CD4-positive, alpha-beta T cell treated with Interleukin-17A for 4 hours (primary cell): Measurements from ENCODE around the gene MARCO.
"Not testable (repeated sequence)": the region's sequence is repeated elsewhere in the genome, so short reads cannot be mapped to it uniquely, and the experiment has no call there.

Experiments used
- DNase-seq: peaks from one replicate; pipeline ENCODE4 v3.0.0-alpha.2; 2020; ENCODE audit warnings: mixed read lengths

Gene MARCO

DNA sequence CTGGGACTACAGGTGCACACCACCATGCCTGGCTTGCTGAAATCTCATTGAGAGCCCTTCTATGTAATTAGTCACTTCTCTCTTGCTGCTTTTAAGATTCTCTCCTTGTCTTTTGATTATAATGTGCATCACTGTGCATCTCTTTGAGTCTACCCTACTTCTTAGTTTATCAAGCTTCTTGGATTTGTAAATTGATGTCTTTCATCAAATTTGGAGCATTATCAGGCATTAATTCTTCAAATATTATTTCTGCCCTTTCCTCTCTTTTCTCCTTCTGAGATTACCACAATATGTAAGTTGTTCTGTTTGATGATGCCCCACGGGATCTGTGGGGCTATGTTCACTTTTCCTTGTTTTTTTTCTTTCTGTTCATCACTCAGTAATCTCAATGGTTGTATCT is 9.0 kb upstream of the MARCO start:
- no peak for DNase-seq

- no peak for DNase-seq
Measured at GRCh38 chr2:118936306-118936705, 5.7 kb upstream of the MARCO start.

GRCh38 chr2:118936936-118937335 is 5.1 kb upstream of the MARCO start:
- no peak for DNase-seq

- no peak for DNase-seq
Measured at GRCh38 chr2:118937817-118938216, 4.2 kb upstream of the MARCO start.

GRCh38 chr2:118939994-118940393 is 2.0 kb upstream of the MARCO start:
- DNase-seq: no peak

DNA sequence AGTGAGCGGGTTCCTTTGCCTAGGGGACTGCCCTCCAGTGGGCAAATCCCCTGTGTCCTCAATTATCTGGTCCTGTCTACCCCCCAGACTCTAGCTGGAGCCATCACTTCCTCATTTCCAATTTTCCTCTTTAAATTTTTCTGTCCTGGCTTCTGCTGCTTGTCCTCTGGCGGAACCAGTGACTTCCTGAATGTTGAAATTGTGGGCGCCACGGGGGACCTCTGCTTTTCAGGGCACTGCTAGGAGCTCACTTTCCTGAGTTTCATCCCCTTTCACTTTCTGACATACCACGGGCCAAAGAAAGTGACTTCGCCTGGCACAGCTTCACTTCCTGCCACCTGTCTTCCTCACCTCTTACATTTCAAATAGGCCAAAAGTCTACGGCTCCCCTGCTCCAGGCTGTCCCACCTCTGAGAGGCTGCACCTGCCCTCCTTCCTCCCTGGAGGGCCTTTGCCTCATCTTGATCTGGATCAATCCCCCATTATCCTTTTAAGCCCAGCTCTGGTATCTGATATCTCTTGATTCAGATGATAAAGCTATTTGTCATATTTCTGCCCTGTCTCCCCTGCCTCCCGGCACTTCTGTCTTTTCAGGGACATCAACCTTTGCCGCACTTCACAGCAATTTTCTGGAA is 1.4 kb upstream of the MARCO start:
- DNase-seq: no peak

GRCh38 chr2:118943286-118943685 is 1.3 kb downstream of the MARCO start:
- no peak for DNase-seq

DNA sequence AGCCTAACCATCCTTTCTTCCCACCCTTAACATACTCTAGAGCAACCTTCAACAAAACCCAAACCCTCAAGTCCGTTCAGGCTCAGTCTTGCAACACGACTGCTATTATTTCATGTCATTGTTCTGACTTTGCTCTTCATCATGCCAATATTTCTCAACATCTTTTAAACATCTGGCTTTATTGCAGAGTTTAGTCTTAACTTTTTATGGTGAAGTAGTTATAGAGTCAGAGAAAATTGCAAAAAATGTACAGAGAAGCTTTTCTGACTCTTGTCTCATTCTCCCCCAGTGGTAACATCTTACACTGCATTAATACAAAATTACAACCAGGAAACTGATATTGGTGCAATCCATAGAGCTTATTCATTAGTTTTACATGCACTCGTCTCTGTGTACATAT is 3.9 kb downstream of the MARCO start:
- DNase-seq: no peak

- DNase-seq: not testable (repeated sequence)
Measured at GRCh38 chr2:118948266-118948665, 6.3 kb downstream of the MARCO start.

DNA sequence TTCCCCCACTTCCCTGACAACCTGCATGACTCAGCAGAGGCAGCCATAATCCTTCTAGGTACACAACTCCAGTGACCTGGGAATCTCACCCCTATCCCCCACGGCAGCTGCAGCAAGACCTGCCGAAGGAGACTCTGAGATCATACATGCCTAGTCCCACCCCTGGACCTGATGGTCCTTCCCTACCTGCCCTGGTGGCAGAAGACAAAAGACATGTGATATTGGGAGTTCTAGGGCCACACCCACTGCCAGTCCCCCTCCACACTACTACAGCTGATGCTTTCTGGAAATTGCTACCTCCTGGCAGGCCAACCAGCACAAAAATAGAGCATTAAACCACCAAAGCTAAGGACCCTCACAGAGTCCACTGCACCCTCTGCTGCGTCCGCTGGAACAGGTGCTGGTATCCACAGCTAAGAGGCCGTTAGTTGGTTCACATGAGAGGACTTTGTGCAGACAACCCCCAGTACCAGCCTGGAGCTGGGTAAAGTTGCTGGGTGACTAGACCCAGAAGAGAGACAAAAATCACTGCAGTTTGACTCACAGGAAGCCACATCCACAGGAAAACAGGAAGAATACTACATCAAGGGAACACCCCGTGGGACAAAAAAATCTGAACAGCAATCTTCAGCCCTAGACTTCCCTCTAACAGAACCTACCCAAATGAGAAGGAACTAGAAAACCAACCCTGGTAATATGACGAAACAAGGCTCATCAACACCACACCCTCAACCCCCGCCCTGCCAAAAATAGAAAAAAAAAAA is 12.5 kb downstream of the MARCO start:
- DNase-seq: no peak

DNA sequence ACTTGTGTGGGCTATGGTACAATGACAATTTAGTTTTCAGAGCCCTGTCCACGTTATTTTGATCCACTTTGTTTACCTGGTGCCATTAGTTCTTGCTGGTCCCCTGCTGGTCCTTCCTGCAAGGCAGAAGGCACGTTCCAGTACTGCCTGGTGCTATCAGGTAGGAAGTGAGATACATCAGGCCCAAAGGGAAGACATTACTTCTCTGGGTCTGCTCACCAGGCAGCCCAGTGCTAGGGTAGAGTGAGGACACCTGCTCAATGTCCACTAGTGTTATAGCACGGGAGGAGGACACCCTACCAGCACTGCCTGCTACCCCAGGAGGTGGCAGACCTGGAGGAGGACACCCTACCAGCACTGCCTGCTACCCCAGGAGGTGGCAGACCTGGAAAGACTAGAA is 23.7 kb downstream of the MARCO start:
- DNase-seq: no peak

DNA sequence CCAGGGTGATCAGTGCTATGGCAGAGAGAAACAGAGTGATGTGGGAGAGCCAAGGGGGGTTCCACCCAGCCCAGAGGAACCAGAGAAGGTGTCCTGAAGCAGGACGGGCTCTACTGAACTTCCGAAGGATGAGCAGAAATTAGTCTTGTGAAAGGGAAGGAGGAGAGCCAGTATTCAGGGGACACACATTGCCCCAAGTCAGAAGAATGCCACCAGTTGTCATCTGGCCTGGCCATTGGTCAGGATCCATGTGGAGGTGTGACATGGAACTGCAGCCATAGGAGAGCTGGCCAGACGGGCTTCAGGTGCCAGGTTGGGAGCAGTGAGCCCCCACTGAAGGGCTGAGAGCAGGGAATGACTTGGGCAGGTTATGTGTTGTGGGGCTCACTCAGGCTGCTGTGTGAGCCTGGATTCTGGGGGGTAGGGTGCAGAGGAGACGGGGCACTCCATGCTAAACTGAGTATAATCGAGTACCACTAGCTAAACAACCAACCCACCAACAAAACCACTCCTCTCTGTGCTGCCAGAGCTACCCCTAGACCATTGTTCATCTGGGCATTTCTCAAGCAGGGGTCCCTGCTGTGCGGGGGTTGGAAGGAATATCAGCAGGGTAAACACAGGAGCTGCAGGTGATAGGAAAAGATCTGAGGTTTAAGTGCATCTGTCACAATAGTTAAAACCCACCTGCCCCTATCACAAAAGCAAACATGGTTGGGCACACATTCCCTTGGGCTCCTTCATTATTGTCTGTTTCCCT is 25.3 kb downstream of the MARCO start:
- DNase-seq: no peak

DNA sequence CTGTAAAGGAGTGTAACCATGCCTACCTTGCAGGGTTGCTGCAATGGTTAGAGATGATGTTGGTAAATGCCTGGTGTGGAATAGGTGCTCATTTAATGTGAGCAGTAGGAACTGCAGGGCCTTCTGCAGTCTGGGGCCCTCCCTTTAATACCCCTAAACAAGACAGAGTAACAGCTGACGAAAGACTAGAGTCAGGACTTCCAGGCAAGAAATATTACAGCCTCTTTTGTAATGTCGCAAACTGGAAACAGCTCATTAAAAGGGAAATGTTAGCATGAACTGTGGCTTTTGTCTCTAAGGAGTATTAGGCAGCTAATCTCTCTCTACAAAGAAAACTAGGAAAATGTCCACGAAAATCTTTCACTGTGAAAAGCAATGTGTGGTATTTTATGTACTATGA is 26.0 kb downstream of the MARCO start:
- DNase-seq: no peak

- DNase-seq: no peak
Measured at GRCh38 chr2:118968961-118969733, 27.2 kb downstream of the MARCO start.

GRCh38 chr2:118969734-118970395 is 27.9 kb downstream of the MARCO start:
- no peak for DNase-seq

DNA sequence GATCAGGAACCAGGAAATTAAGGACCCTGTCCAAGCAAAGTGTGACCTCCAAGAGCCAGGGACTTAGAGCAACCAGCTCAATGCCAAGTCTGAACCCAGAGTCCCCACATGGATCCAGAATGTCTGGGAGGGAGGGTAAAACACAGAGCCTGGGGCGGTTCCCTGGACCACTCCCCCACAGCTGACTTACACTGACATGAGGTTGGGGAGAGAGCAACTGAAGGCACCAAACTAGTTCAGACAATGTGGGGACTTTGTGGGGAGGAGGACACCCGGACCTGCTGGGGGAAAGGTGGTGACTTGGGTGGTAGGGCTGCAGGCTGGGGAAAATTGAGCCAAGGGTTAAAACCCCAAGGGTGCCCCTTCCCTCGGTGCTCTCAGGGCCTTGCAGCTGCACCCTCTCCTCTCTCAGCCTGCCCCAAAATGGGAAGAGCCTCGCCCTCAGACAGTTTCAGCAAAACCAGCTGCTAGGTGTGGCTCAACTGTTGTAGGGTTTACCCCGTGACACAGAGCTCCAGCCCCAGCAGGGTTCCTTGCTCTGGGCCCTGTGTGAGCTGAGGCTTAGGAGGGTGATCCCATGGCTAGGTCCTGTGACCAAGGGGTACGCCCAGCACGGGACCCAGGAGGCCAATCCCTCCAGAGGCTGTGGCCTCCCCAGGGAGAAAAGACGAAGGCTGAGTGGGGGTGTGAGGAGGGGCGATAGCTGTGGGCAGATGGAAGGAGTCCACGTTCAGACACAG is 28.6 kb downstream of the MARCO start:
- no peak for DNase-seq

GRCh38 chr2:118971245-118972122 is 29.5 kb downstream of the MARCO start:
- no peak for DNase-seq

- no peak for DNase-seq
Measured at GRCh38 chr2:118973542-118973951, 31.6 kb downstream of the MARCO start.

- no peak for DNase-seq
Measured at GRCh38 chr2:118974103-118974993, 32.4 kb downstream of the MARCO start.

GRCh38 chr2:118975133-118975532 is 33.1 kb downstream of the MARCO start:
- DNase-seq: no peak
